ENCODE measurements around the gene INS. TPM values are rescaled to one million over a fixed set of nuclear protein-coding genes. Genes with fewer than 3 reads are reported as not detected.

The INS gene
- total RNA-seq, 1 donor from 2014 or later, result not detected

DNA sequence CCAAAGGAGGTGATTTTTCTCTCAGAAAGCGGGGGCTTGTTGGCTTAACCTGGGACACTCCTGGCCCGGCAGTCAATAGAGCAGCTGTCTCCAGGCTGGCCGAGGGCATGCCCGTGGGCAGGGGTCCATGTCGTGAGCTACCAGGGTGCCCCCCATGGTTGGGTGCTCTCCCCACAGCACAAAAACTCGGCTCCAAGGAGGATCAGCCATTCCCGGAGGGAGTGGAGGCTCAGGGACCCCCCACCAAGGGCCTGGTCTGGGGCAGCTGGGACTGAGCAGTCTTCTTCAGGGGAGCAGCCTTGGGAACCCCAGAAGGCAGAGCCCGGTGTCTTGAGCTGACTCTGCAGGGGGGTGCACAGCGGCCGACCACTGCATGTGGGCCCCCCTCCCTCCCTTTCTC is 31.4 kb upstream of the INS start:
- TF ChIP-seq, protein P1, sequence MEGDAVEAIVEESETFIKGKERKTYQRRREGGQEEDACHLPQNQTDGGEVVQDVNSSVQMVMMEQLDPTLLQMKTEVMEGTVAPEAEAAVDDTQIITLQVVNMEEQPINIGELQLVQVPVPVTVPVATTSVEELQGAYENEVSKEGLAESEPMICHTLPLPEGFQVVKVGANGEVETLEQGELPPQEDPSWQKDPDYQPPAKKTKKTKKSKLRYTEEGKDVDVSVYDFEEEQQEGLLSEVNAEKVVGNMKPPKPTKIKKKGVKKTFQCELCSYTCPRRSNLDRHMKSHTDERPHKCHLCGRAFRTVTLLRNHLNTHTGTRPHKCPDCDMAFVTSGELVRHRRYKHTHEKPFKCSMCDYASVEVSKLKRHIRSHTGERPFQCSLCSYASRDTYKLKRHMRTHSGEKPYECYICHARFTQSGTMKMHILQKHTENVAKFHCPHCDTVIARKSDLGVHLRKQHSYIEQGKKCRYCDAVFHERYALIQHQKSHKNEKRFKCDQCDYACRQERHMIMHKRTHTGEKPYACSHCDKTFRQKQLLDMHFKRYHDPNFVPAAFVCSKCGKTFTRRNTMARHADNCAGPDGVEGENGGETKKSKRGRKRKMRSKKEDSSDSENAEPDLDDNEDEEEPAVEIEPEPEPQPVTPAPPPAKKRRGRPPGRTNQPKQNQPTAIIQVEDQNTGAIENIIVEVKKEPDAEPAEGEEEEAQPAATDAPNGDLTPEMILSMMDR (IDR thresholded peaks at IDR 0.05; ENCODE audit: insufficient read depth, low read depth, low read length), result no peak
- no peak for TF ChIP-seq EZH2 (IDR thresholded peaks at IDR 0.05; ENCODE audit: insufficient read depth, low read length)
- H3K9me3 ChIP-seq (ENCODE audit: insufficient read depth, low read depth, low read length), result peaks cover 6% of the 10 kb centered on the region
- Mint-ChIP-seq H3K9me3 (ENCODE audit: unreplicated experiment) (peaks cover 3% of the 10 kb centered on the region), H3K27me3 (ENCODE audit: low read depth, unreplicated experiment) (peaks cover 47% of the 10 kb centered on the region), H3K36me3 (ENCODE audit: low read depth, unreplicated experiment) (no peaks in the 10 kb centered on the region), H3K27ac (ENCODE audit: unreplicated experiment) (no peak overlapping the region), H3K4me3 (ENCODE audit: unreplicated experiment) (no peak overlapping the region), H3K4me1 (ENCODE audit: low read depth, unreplicated experiment) (no peaks in the 10 kb centered on the region)
- no peak overlapping the region for H3K4me2 ChIP-seq (ENCODE audit: low read length)
- H2AFZ ChIP-seq (ENCODE audit: low read depth, low read length), result no peak overlapping the region
- H3K79me2 ChIP-seq (ENCODE audit: insufficient read depth, low read length), result no peaks in the 10 kb centered on the region
- H4K20me1 ChIP-seq (ENCODE audit: insufficient read depth, low read length), result peaks cover 7% of the 10 kb centered on the region
- no peak overlapping the region for H3K27ac ChIP-seq (ENCODE audit: low read depth, low read length)
- no peak overlapping the region for H3K4me3 ChIP-seq (ENCODE audit: insufficient read depth, low read depth, low read length)
- DNase-seq (ENCODE audit: low read depth) (no peak), FAIRE-seq (no peak)
- no peaks in the 10 kb centered on the region for H3K4me1 ChIP-seq (ENCODE audit: insufficient read depth, low read length)
- no peaks in the 10 kb centered on the region for H3K36me3 ChIP-seq (ENCODE audit: insufficient read depth, low read length)
- H3K9ac ChIP-seq (ENCODE audit: low read length), result no peak overlapping the region
- peaks cover 21% of the 10 kb centered on the region for H3K27me3 ChIP-seq (ENCODE audit: insufficient read depth, low read length)

DNA sequence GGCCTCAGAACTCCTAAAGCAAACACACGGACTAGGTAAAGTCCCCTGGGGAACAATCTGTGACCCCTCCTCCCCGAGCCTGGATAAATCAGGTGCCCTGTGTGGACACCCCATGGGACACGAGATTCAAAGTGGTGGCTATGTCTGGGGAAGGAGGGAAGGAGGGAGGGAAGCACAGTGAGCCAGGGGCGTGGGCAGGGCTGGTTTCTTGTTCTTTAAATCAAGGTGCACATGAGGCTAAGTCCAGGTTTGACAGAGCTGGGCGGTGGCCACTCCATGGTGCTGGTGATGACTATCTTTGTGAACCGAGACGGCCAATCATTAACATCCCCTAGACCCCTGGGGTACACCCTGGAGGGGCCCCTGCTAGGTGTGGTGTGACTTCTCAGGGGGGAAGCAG is 30.9 kb upstream of the INS start:
- Histone ChIP-seq H3K36me3 (ENCODE audit: insufficient read depth, low read length) (no peaks in the 10 kb centered on the region), H3K4me1 (ENCODE audit: insufficient read depth, low read length) (no peaks in the 10 kb centered on the region), H2AFZ (ENCODE audit: low read depth, low read length) (no peak overlapping the region), H3K4me3 (ENCODE audit: insufficient read depth, low read depth, low read length) (no peak overlapping the region), H3K27me3 (ENCODE audit: insufficient read depth, low read length) (peaks cover 21% of the 10 kb centered on the region), H3K4me2 (ENCODE audit: low read length) (no peak overlapping the region), H3K9ac (ENCODE audit: low read length) (no peak overlapping the region), H3K27ac (ENCODE audit: low read depth, low read length) (no peak overlapping the region), H4K20me1 (ENCODE audit: insufficient read depth, low read length) (peaks cover 9% of the 10 kb centered on the region), H3K9me3 (ENCODE audit: insufficient read depth, low read depth, low read length) (peaks cover 8% of the 10 kb centered on the region), H3K79me2 (ENCODE audit: insufficient read depth, low read length) (no peaks in the 10 kb centered on the region)
- H3K27ac Mint-ChIP-seq (ENCODE audit: unreplicated experiment), result no peak overlapping the region
- H3K9me3 Mint-ChIP-seq (ENCODE audit: unreplicated experiment), result peaks cover 3% of the 10 kb centered on the region
- H3K27me3 Mint-ChIP-seq (ENCODE audit: low read depth, unreplicated experiment), result peaks cover 43% of the 10 kb centered on the region
- FAIRE-seq (no peak), DNase-seq (ENCODE audit: low read depth) (no peak)
- H3K4me1 Mint-ChIP-seq (ENCODE audit: low read depth, unreplicated experiment), result no peaks in the 10 kb centered on the region
- TF ChIP-seq EZH2 (IDR thresholded peaks at IDR 0.05; ENCODE audit: insufficient read depth, low read length), result no peak
- TF ChIP-seq, protein P1 (IDR thresholded peaks at IDR 0.05; ENCODE audit: insufficient read depth, low read depth, low read length), result no peak
- no peaks in the 10 kb centered on the region for H3K36me3 Mint-ChIP-seq (ENCODE audit: low read depth, unreplicated experiment)
- no peak overlapping the region for H3K4me3 Mint-ChIP-seq (ENCODE audit: unreplicated experiment)

DNA sequence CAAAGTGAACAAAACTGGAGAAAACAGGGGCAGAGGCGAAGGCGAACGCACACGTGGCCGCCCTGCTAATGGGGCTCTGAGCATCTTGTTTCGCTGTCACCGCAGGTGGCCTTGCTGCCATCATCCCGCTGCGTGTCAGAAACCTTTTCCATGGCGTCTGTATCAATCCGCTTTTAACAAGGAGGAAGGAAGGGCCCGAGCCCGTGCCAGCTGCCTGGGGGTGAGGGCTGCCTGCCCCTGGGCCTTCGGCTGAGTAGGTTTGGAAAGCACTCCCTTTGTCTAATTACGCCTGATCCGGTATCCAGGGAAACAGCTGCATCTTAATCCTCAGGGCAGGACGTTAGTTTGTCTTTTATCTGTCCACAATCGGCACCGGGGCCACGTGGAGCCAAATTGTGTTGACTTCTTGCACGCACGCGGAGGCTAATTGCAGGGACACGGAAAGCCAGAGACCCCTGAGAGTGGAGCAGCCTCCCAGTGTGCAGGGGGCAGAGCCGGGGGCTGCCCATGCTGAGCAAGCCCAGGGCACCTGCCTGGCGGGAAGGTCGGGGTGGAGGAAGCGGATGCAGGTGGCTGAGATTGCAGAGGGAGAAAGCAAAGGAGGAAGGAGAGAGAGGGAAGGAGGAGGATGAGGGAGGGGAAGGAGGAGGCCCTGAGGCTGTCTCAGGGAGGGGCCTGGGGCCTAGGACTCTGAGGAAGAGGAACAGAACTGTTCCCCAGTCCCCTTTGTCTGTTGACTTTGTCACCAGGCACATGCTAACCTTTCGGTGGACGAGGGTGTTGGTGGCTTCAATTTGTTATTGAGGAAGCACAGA is 29.9 kb upstream of the INS start:
- Histone ChIP-seq H3K79me2 (ENCODE audit: insufficient read depth, low read length) (no peaks in the 10 kb centered on the region), H4K20me1 (ENCODE audit: insufficient read depth, low read length) (peaks cover 4% of the 10 kb centered on the region), H3K4me3 (ENCODE audit: insufficient read depth, low read depth, low read length) (no peak overlapping the region), H3K4me2 (ENCODE audit: low read length) (no peak overlapping the region), H3K9ac (ENCODE audit: low read length) (no peak overlapping the region), H2AFZ (ENCODE audit: low read depth, low read length) (no peak overlapping the region), H3K36me3 (ENCODE audit: insufficient read depth, low read length) (no peaks in the 10 kb centered on the region), H3K9me3 (ENCODE audit: insufficient read depth, low read depth, low read length) (peaks cover 8% of the 10 kb centered on the region), H3K4me1 (ENCODE audit: insufficient read depth, low read length) (no peaks in the 10 kb centered on the region), H3K27ac (ENCODE audit: low read depth, low read length) (no peak overlapping the region), H3K27me3 (ENCODE audit: insufficient read depth, low read length) (peaks cover 21% of the 10 kb centered on the region)
- FAIRE-seq (no peak), DNase-seq (ENCODE audit: low read depth) (no peak)
- Mint-ChIP-seq H3K36me3 (ENCODE audit: low read depth, unreplicated experiment) (no peaks in the 10 kb centered on the region), H3K9me3 (ENCODE audit: unreplicated experiment) (no peaks in the 10 kb centered on the region), H3K27me3 (ENCODE audit: low read depth, unreplicated experiment) (peaks cover 33% of the 10 kb centered on the region), H3K4me3 (ENCODE audit: unreplicated experiment) (no peak overlapping the region), H3K27ac (ENCODE audit: unreplicated experiment) (no peak overlapping the region), H3K4me1 (ENCODE audit: low read depth, unreplicated experiment) (no peaks in the 10 kb centered on the region)
- TF ChIP-seq, protein P1 (IDR thresholded peaks at IDR 0.05; ENCODE audit: insufficient read depth, low read depth, low read length), result no peak
- TF ChIP-seq EZH2 (IDR thresholded peaks at IDR 0.05; ENCODE audit: insufficient read depth, low read length), result no peak
